ENCODE data around the gene BCAR3. TPM values are rescaled to one million over a fixed set of nuclear protein-coding genes. Genes with fewer than 3 reads are reported as not detected.

BCAR3 gene
- polyA plus RNA-seq, 1 donor = 14.1 TPM

DNA sequence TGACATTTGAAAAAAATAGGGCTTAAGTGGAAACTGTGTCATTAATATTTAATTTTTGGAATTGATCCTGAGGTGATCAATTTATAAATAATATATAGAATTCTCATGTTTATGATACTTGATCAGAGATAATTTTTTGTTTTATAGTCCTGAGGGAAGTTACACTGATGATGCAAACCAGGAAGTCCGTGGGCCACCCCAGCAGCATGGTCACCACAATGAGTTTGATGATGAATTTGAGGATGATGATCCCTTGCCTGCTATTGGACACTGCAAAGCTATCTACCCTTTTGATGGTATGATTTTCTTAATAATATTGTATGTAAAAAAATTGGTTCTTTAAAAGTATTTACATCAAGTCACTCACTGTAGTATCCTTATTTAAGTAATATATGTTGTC lies 132.5 kb downstream of the BCAR3 start:
- no peak for DNase-seq (ENCODE audit: low read depth)

DNA sequence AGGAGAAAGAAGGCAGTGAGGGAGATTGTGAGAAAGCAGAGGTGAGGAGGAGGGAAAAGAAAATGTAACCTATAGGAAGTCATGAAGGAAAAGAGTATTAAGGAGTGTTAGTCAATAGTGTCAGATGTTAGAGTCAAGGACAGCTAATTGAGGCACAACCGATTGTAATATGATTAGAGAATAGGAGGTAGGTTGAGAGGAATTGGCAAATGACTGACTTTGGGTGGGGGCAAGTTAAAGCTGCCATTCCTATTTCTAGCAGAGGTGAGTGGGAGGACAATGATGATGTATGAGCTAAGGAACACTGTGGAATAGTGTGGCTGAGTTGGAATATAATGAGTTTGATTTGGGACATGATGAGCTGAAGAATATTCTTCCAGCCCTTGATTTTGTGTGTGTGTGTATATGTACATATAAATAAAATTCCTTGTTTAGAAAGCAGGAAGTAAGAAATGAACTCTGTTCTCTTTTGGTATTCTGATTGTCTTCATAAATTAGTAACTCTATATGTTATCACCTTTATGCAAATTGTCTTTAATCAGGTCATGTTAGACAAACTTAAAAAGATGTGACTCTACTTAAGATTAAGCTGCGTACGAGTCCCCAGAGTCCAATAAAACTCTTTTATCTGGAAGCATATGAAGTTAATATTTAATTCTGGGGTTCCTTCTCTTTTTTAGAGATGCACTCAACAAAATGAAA lies 135.3 kb downstream of the BCAR3 start:
- DNase-seq (ENCODE audit: low read depth) = no peak

DNA sequence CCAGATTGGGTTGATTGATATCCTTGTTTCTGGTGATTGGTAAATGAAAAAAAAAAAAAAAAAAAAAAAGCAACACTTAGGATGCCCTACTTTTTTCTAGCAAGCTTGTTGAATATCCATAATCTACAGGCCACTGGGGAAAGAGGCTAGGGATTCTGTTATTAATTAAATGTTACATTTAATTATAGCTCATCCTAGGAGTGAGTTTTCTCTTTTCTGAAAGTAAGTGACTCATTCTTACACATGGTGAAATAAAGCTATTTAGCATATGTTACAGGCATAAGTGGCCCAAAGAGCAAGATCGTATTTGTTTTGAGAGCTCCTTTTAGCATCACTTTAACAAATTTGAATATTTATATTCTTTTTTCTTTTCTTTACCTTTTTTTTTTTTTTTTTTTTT lies 139.2 kb downstream of the BCAR3 start:
- DNase-seq (ENCODE audit: low read depth) = no peak

DNA sequence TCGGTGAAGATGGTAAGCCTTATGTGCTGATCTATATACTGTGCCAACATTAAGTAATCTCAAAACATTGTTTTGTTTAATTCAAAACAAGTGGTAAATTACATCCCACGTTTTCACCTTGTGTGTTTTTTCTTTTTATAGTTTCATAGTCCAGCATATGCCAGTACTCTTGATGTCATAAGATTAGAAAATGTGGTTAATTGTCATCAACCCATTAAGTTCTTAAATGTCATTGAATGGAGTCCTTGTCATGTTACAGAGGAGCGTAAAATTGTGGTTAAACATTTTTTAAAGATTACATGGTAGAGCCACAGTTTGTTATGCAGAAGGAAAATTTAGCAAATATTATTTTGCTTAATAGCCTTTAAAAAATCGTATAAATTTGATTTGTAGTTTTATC lies 140.6 kb downstream of the BCAR3 start:
- no peak for DNase-seq (ENCODE audit: low read depth)

DNA sequence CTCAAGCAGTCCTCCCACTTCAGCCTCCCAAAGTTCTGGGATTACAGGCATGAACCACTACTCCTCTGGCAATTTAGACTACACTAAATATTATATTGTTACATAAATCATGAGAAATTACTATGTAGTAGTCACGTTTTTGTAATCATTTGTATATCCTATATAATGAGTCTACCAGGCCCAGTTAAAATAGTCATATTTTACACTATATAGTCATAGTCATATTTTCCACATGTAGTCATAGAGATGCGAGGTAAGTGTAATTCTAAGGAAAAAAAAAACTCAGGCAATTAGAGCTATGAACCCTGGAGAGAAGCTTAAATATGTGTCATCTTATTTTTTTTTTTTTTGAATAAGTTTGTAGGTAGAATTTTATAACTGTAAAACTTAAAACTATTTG lies 143.7 kb downstream of the BCAR3 start:
- DNase-seq (ENCODE audit: low read depth) = no peak

DNA sequence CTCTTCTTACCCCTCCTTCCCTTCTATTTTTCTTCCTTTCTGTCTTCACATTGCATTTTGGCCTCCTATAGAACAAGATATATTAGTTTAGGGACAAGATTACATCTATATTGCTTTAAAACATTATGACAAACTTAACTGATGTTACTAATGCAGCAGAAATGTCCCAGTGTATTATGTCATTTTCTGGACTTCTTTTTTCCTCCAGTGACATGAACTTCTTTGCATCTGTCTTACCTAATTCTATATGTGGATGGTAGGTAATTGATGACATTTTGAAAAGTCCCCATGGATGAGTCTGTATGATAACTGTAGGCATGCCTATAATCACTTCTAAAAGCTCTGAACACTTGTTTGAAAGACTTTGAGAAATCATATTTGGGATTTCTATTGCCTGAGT lies 144.2 kb downstream of the BCAR3 start:
- no peak for DNase-seq (ENCODE audit: low read depth)

DNA sequence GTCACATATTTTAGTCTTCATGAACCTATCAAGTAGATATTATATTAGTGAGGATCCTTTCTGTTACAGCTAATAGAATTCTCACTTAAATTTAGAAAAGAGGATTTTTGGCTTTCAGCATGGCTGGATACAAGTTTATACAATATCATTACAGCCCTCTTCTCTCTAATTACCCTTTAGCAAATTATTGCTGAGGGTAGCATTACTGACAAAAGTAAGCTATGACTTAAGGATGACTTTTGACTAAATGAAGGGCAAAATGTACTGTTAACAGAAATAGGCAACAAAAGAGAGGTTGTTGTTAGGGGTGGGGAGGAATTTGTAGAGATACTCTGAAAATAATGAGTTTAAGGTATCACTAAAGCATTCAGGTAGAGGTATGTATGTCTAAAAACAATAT lies 148.0 kb downstream of the BCAR3 start:
- no peak for DNase-seq (ENCODE audit: low read depth)

DNA sequence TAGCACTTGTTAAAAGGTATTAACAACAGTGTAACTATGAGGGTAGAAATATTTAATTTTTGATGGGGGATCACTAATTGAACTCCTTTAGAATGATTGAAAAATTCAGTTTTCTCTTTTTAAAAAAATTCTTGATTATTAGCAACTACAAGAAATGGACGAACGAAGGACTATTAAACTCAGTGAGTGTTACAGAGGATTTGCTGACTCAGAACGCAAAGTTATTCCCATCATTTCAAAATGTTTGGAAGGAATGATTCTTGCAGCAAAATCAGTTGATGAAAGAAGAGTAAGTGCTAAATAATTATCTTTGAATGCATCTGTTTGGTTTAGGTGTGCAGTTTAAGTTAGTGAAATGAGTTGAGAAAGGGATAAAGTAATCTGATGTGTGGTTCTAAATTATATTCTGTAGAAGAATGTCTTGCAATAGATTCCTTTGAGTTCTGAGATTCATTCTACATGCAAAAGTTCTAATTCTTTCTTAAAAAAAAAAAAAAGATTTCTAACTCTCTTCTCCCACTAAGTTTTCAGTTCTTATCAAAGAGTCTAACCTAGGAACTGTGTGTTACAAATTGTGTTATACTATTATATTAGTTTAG lies 148.8 kb downstream of the BCAR3 start:
- no peak for DNase-seq (ENCODE audit: low read depth)

DNA sequence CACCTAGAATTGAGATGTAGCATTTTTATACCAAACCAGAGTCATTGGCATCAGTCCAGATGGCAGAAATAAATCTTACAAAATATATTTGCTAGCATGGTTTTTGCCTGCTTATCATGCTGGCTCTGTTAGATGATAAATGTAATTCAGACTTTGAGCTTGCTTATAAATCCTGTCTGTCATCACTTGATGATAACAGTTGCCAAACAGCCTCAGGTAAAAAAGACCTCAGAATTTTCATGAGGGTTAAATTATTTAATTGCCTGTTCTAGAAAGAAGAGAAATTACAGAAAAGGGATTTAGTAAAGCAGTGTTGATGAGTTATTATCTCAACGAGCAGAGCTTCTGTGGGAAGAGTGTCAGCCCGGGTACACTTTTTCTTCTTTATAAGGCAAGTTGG lies 150.4 kb downstream of the BCAR3 start:
- DNase-seq (ENCODE audit: low read depth) = no peak

DNA sequence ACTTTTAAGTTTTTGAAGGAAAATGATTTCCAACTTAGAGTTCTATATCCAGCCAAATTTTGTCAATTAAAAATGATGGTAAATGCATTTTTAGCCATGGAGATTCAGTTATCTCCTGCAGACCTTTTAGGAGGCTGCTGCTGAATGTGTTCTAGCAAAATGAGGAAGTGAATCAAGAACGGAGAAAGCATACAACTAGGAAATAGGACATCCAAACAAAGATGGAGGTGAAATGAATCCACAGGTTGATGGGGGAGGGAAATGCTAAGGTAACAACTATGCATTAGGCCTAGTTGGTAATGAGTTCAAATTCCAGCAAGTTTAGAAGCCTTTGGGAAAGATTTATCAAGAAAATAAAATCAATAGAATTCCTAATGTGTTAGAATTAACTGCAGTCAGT lies 153.2 kb downstream of the BCAR3 start:
- DNase-seq (ENCODE audit: low read depth) = no peak

DNA sequence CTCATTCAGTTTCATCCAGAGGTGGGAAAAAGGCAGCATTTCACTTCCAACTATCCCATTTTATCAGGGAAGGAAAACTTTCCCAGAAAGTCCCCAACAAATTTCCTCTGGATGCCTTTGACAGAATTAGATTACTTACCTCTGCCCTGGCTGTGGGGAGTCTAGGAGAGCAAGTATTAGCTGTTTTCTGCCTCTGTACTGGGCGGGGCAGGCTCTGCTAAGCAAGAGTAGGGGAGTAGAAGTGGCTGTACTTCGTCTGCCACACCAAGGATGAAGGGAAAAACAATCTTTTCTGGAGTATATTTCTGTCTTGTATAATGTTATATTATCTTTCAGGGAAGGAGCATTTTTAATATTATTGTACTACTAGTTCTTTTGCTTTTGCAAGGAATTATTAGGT lies 155.2 kb downstream of the BCAR3 start:
- DNase-seq (ENCODE audit: low read depth) = no peak

DNA sequence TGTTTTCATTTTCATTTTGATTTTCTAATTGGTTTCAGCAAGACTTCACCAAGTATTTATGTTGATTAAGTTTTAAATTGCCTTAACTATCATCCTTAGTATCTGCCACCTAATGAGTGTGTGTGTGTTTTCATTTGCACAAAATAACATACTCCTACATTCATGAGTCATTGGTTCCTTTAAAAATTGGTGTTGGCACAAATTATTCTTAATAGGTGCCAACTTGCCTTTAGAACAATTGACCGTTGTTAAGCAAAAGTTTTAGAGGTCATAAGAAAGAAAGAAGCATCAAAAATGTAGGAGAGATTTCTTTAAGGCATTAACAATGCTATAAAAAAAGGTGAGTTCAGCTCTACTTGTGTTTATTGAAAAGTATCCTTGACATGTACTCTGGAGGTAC lies 156.2 kb downstream of the BCAR3 start:
- no peak for DNase-seq (ENCODE audit: low read depth)

DNA sequence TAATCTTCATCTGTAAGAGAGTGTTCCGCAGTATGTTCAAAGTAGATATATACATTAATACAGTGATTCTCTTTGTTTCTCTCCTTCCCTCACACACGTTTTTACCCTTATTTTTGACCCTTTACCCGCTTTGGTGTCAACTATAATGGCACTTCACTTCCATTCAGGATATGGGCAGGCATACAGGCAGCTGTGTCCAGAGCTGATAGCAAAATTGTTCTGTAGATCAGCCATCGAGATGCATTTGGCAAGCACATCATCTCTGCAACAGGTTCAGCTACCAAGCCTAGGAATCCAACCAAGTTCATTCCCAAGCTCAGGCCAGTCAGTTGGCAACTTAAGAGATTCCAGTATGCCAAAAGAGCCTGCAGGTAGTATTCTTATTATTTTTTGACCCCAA lies 158.9 kb downstream of the BCAR3 start:
- no peak for DNase-seq (ENCODE audit: low read depth)

DNA sequence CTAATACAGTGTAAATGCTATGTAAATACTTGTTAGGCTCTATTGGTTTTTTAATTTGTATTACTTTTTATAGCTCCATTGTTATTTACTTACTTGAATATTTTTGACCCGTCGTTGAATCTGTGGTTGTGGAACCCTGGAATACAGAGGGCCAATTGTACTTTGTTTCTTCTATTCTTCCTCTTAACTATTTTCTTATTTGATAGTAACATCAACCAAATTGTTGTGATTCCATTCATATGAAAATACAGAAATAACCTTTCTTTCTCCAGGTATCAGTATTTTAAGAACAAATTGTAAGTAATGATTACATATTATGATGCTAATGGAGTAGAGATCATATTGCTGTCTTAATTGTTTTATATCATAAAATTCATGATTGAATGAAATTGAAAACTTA lies 160.0 kb downstream of the BCAR3 start:
- DNase-seq (ENCODE audit: low read depth) = no peak

DNA sequence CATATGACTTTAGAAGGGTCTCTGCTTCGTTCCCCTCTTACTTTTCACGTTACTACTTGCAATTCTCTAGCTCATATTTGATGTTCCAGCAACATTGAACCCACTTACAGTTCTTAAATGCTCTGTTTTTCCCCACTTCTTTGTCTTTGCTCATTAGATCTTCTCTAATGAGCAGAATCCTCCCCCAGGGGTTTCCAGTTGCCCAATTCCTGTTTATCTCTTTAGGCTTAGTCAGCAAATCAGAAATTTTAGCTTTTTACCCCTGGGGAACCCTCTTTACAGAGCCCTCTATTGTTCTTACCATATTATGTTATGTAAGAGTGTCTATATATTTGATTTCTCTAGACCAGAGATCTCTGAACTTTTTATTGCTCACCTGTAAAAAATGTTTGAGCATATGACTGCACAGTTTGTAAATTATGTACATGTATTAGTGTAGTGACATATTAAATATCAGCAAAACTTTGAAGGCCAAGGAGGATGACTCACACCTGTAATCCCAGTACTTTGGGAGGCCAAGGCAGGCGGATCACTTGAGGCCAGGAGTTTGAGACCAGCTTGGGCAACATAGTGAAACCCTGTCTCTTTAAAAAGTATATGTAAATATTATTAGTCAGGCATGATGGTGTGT lies 162.3 kb downstream of the BCAR3 start:
- DNase-seq (ENCODE audit: low read depth) = no peak

DNA sequence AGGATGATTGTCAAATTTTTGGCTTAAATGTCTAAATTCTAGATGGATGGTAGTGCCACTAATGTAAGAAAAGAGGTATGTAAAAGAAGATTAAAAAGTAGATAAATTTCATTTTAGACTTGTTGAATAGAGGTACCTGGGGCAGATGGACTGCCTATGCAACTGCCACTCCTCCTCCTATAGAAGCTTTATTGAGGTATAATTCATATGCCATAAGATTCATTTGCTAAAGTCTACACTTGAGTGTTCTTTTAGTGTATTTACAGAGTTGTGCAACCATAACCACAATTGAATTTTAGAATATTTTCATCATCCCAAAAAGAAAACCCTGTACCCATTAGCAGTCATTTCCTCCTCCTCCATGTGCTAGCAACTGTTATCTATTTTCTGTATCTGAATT lies 163.1 kb downstream of the BCAR3 start:
- DNase-seq (ENCODE audit: low read depth) = no peak

DNA sequence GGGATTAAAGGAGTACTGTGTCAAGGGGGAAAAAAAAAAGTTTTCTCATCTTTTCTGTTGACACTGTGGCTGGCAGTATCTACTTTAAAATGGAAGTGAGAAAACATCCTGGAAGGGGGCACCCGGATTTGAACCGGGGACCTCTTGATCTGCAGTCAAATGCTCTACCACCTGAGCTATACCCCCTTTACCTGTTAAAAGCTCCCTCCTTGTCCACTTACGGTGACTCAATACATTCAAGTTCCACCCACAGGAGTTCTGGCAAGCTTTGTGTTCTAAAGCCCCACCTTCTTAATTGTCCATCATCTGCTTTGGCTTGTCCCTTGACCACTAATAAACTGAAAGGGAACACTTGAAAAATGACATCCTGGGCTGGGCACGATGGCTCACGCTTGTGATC lies 165.5 kb downstream of the BCAR3 start:
- DNase-seq (ENCODE audit: low read depth) = no peak

Other genes with a start within 250 kb of the BCAR3 start
- 45.1 TPM for gene FNBP1L, start 233.7 kb downstream of the BCAR3 start, polyA plus RNA-seq (ENCODE audit: insufficient read length)
- gene DNTTIP2, start 197.4 kb upstream of the BCAR3 start, polyA plus RNA-seq (ENCODE audit: insufficient read length) = 40.3 TPM
- 6.8 TPM for gene GCLM, start 227.6 kb upstream of the BCAR3 start, polyA plus RNA-seq (ENCODE audit: insufficient read length)